H1 (cell line): ENCODE results near the gene MXD4. TPM values are rescaled to one million over a fixed set of nuclear protein-coding genes. Genes with fewer than 3 reads are reported as not detected.

Experiments
- CTCF ChIA-PET: fragments of 300-600 bp; sonication (Branson Sonifier 250); formaldehyde crosslinking; loops from one replicate; lab custom pipeline; 2021; ENCODE audit not compliant: partially characterized antibody; lab: Charles Lee
- POLR2A ChIA-PET: fragments of 300-600 bp; sonication (Branson Sonifier 250); formaldehyde crosslinking; loops from one replicate; lab custom pipeline; 2021; ENCODE audit warnings: inconsistent platforms; ENCODE audit not compliant: partially characterized antibody; lab: Charles Lee
- DNase-seq, 2 experiments: peaks; one replicate each; pipeline versions ENCODE4 v3.0.0 to v3.0.0-alpha.2; 2010 to 2022; ENCODE audit warnings: low spot score in 2 of 2, low read depth in 1 of 2, mixed read lengths in 1 of 2
- FAIRE-seq: peaks from 2 replicates; lab custom pipeline; 2011; peaks lifted over from hg19 to GRCh38; lab: Jason Lieb, UNC
- H2AFZ ChIP-seq: 2 replicates; pipeline ENCODE4 v1.8.1; 2012; ENCODE audit warnings: low read length, inconsistent platforms
- H2AK5ac ChIP-seq: 2 replicates; pipeline ENCODE4 v1.6.1; 2013; ENCODE audit warnings: low read depth, low read length
- H2BK120ac ChIP-seq: replicated peaks from 2 replicates; pipeline ENCODE3; 2013; ENCODE audit warnings: low read depth, low read length, inconsistent platforms
- H2BK12ac ChIP-seq: 2 replicates; pipeline ENCODE4 v1.6.1; 2013; ENCODE audit warnings: low read depth, low read length
- H2BK15ac ChIP-seq: 2 replicates; pipeline ENCODE4 v1.6.1; 2013; ENCODE audit warnings: low read length
- H2BK20ac ChIP-seq: 2 replicates; pipeline ENCODE4 v1.6.1; 2013; ENCODE audit warnings: low read length
- H2BK5ac ChIP-seq: 2 replicates; pipeline ENCODE4 v1.6.1; 2013; ENCODE audit warnings: low read depth, low read length
- H3K14ac ChIP-seq: 2 replicates; pipeline ENCODE4 v1.6.1; 2013; ENCODE audit warnings: inconsistent platforms; ENCODE audit not compliant: insufficient read length
- H3K18ac ChIP-seq: 2 replicates; pipeline ENCODE4 v1.6.1; 2013; ENCODE audit warnings: low read length; ENCODE audit errors: extremely low read depth
- H3K23ac ChIP-seq: 2 replicates; pipeline ENCODE4 v1.6.1; 2013; ENCODE audit warnings: inconsistent platforms; ENCODE audit not compliant: insufficient read length
- H3K23me2 ChIP-seq: 2 replicates; pipeline ENCODE4 v1.6.1; 2013; ENCODE audit warnings: low read depth, low read length
- H3K27ac ChIP-seq: 2 replicates; pipeline ENCODE4 v1.6.1; 2011; ENCODE audit warnings: low read depth, low read length, inconsistent platforms
- H3K27me3 ChIP-seq, 4 experiments: replicated peaks in 1 of 4; 1 replicate in 1 of 4; 2 replicates in 3 of 4; pipeline versions ENCODE4 v1.6.1 to v1.8.1; 2011 to 2013; ENCODE audit warnings: low read length in 3 of 4, mild to moderate bottlenecking in 3 of 4, inconsistent platforms in 2 of 4, mixed read lengths in 2 of 4, moderate library complexity in 1 of 4; ENCODE audit not compliant: control insufficient read depth in 3 of 4, insufficient read depth in 3 of 4; ENCODE audit errors: extremely low read depth in 1 of 4
- H3K36me3 ChIP-seq, 4 experiments: 2 replicates each; pipeline versions ENCODE4 v1.6.1 to v1.8.1; 2011 to 2013; ENCODE audit warnings: mild to moderate bottlenecking in 4 of 4, low read length in 3 of 4, moderate library complexity in 2 of 4, control low read depth in 1 of 4, inconsistent platforms in 1 of 4; ENCODE audit not compliant: insufficient read depth in 4 of 4, control insufficient read depth in 2 of 4
- H3K4ac ChIP-seq: replicated peaks from 2 replicates; pipeline ENCODE3; 2013; ENCODE audit warnings: low read length, low read depth, mixed read lengths, inconsistent platforms; ENCODE audit not compliant: insufficient read length
- H3K4me1 ChIP-seq, 4 experiments: replicated peaks in 1 of 4; 1 replicate in 1 of 4; 2 replicates in 3 of 4; pipeline versions ENCODE4 v1.6.1 to v1.8.1; 2011 to 2013; ENCODE audit warnings: low read length in 3 of 4, inconsistent platforms in 2 of 4, mixed read lengths in 1 of 4; ENCODE audit not compliant: insufficient read depth in 4 of 4, control insufficient read depth in 3 of 4
- H3K4me2 ChIP-seq, 2 experiments: 2 replicates each; pipeline versions ENCODE4 v1.6.1 to v1.8.1; 2011 to 2013; ENCODE audit warnings: low read depth in 2 of 2, low read length in 2 of 2, control low read depth in 1 of 2, inconsistent platforms in 1 of 2, mild to moderate bottlenecking in 1 of 2; ENCODE audit not compliant: insufficient read depth in 1 of 2
- H3K4me3 ChIP-seq, 4 experiments: fragments of 200-600, 300-600 bp in 1 of 4; sonication (generic), shearing (Covaris generic), sonication (Bioruptor Twin) in 1 of 4; 2 replicates each; pipeline versions ENCODE4 v1.5.1 to v1.8.1; 2011 to 2016; ENCODE audit warnings: low read length in 4 of 4, low read depth in 3 of 4, control low read depth in 2 of 4, inconsistent platforms in 2 of 4, mild to moderate bottlenecking in 2 of 4, mixed read lengths in 1 of 4, moderate library complexity in 1 of 4; ENCODE audit not compliant: insufficient read depth in 2 of 4; ENCODE audit errors: extremely low read depth in 1 of 4
- H3K56ac ChIP-seq: replicated peaks from 2 replicates; pipeline ENCODE3; 2013; ENCODE audit warnings: low read depth, mild to moderate bottlenecking, mixed read lengths, low read length, inconsistent platforms; ENCODE audit not compliant: insufficient read length
- H3K79me1 ChIP-seq: 2 replicates; pipeline ENCODE4 v1.6.1; 2013; ENCODE audit warnings: low read depth, low read length, control low read depth
- H3K79me2 ChIP-seq, 2 experiments: 2 replicates each; pipeline versions ENCODE4 v1.6.1 to v1.8.1; 2012 to 2013; ENCODE audit warnings: low read length in 2 of 2, mild to moderate bottlenecking in 2 of 2, inconsistent platforms in 1 of 2; ENCODE audit not compliant: insufficient read depth in 2 of 2, control insufficient read depth in 1 of 2
- H3K9ac ChIP-seq, 4 experiments: replicated peaks in 1 of 4; 1 replicate in 1 of 4; 2 replicates in 3 of 4; pipeline versions ENCODE4 v1.6.1 to v1.8.1; 2011 to 2013; ENCODE audit warnings: low read depth in 3 of 4, low read length in 3 of 4, control low read depth in 2 of 4, mild to moderate bottlenecking in 2 of 4, moderate library complexity in 2 of 4, inconsistent platforms in 1 of 4; ENCODE audit errors: extremely low read depth in 1 of 4
- H3K9me3 ChIP-seq, 2 experiments: 2 replicates each; pipeline versions ENCODE4 v1.6.1 to v1.8.1; 2012 to 2013; ENCODE audit warnings: mild to moderate bottlenecking in 2 of 2, moderate library complexity in 2 of 2, control low read depth in 1 of 2, inconsistent platforms in 1 of 2, low read depth in 1 of 2, low read length in 1 of 2, mixed read lengths in 1 of 2; ENCODE audit not compliant: insufficient read depth in 2 of 2
- H4K20me1 ChIP-seq, 2 experiments: replicated peaks in 1 of 2; 2 replicates each; pipeline versions ENCODE3 to v1.8.1; 2011 to 2013; ENCODE audit warnings: inconsistent platforms in 2 of 2, low read length in 2 of 2, mild to moderate bottlenecking in 1 of 2; ENCODE audit not compliant: insufficient read depth in 2 of 2, control insufficient read depth in 1 of 2
- H4K5ac ChIP-seq: 2 replicates; pipeline ENCODE4 v1.6.1; 2013; ENCODE audit warnings: low read length, low read depth, mixed read lengths, inconsistent platforms; ENCODE audit not compliant: insufficient read length
- H4K8ac ChIP-seq: 2 replicates; pipeline ENCODE4 v1.8.0; 2013; ENCODE audit warnings: mild to moderate bottlenecking, moderate library complexity, low read length, inconsistent platforms; ENCODE audit not compliant: insufficient read depth; ENCODE audit errors: extremely low read depth
- H4K91ac ChIP-seq: replicated peaks from 2 replicates; pipeline ENCODE3; 2013; ENCODE audit warnings: low read length, mixed read lengths, inconsistent platforms; ENCODE audit not compliant: insufficient read length
- ASH2L ChIP-seq: fragments of 200-600, 300-600 bp; sonication (generic); IDR thresholded peaks from one replicate; pipeline ENCODE4 v1.7.1; 2017; ENCODE audit warnings: low read length
- CEBPB ChIP-seq: IDR thresholded peaks from 2 replicates; pipeline ENCODE4 v1.6.1; 2012; ENCODE audit warnings: low read depth, low read length
- CREB1 ChIP-seq: IDR thresholded peaks from 2 replicates; pipeline ENCODE4 v1.6.1; 2012; ENCODE audit warnings: inconsistent platforms
- JUND ChIP-seq: IDR thresholded peaks from 2 replicates; pipeline ENCODE4 v1.6.1; 2011; ENCODE audit warnings: mild to moderate bottlenecking, improper control_type of control experiment, low read length
- KDM5A ChIP-seq: fragments of 200-600 bp; IDR thresholded peaks from 2 replicates; pipeline ENCODE4 v1.7.1; 2012; ENCODE audit warnings: mild to moderate bottlenecking, low read length, inconsistent platforms, mixed read lengths
- RFX5 ChIP-seq: IDR thresholded peaks from 2 replicates; pipeline ENCODE4 v1.6.1; 2011; ENCODE audit warnings: low read depth, low read length, improper control_type of control experiment, borderline replicate concordance
- SAP30 ChIP-seq: fragments of 300-600 bp; sonication (generic); IDR thresholded peaks from 2 replicates; pipeline ENCODE4 v1.7.1; 2012; ENCODE audit warnings: low read length, moderate library complexity, mild to moderate bottlenecking, inconsistent platforms; ENCODE audit not compliant: insufficient read depth, insufficient replicate concordance
- SUZ12 ChIP-seq: fragments of 200-600 bp; sonication (generic); IDR thresholded peaks from 2 replicates; pipeline ENCODE4 v1.6.1; 2012; ENCODE audit warnings: mild to moderate bottlenecking, inconsistent platforms, low read length, moderate library complexity, mixed read lengths
- TAF1 ChIP-seq: IDR thresholded peaks from 2 replicates; pipeline ENCODE4 v1.6.1; 2011; ENCODE audit warnings: mild to moderate bottlenecking, low read depth, low read length
- TEAD4 ChIP-seq: IDR thresholded peaks from 2 replicates; pipeline ENCODE4 v1.6.1; 2012; ENCODE audit warnings: low read depth, low read length, inconsistent platforms, mixed read lengths
- USF2 ChIP-seq: IDR thresholded peaks from 2 replicates; pipeline ENCODE4 v1.6.1; 2011; ENCODE audit warnings: low read length, improper control_type of control experiment
- WGBS, 2 experiments: shearing (Covaris generic) in 1 of 2; methylation state at CpG; one replicate each; pipeline versions ENCODE4 v1.1.6 to v1.1.7; 2013 to 2015; ENCODE audit warnings: low lambda C conversion rate in 2 of 2, mixed read lengths in 2 of 2, inconsistent platforms in 1 of 2, low coverage in 1 of 2, missing lambda C conversion rate in 1 of 2; ENCODE audit not compliant: insufficient replicate concordance in 2 of 2, insufficient coverage in 1 of 2, insufficient read length in 1 of 2; ENCODE audit errors: extremely low coverage in 1 of 2, missing lambda C conversion rate in 1 of 2; 5-methylcytosine and 5-hydroxymethylcytosine counted together
- polyA plus RNA-seq, 7 experiments: library from polyadenylated mRNA; depleted of rRNA in 3 of 7; stranded (reverse) in 5 of 7; unstranded in 2 of 7; fragments of >200 nt in 5 of 7; fragments of 200-250 nt in 2 of 7; gene quantifications; 1 replicate in 5 of 7; 2 replicates in 1 of 7; 4 replicates in 1 of 7; pipeline versions ENCODE4 v1.2.1 to v1.2.3, GENCODE V29; 2011 to 2013; ENCODE audit warnings: missing spikeins in 2 of 7, mixed read lengths in 2 of 7
- total RNA-seq: library from RNA; stranded (reverse); fragmentation: NEBNext Ultra II Directional; extraction: Animal tissue kit (Norgen Biotek cat#: 25700); gene quantifications from 2 replicates; pipeline ENCODE4 v1.2.1, GENCODE V29; 2021

Gene MXD4
- total and polyA plus RNA-seq, 2 of the 8 experiments (the other 6 are each of a cell fraction or from before 2014, with no cell fraction given), result 18.0 to 20.8 TPM

- Histone ChIP-seq H3K4me2 (peak overlapping the region; percentile 65 to 96), H2BK12ac (no peak overlapping the region), H3K23ac (no peak overlapping the region), H4K91ac (peak overlapping the region; percentile 10), H3K18ac (no peak overlapping the region; the same call in 1 of the 2 replicates), H2BK5ac (no peak overlapping the region), H3K27me3 (no peaks in the 10 kb centered on the region), H2BK15ac (no peak overlapping the region), H3K14ac (no peak overlapping the region), H3K79me1 (no peaks in the 10 kb centered on the region), H3K4me1 (peaks cover 0 to 9% (median 4%) of the 10 kb centered on the region in 4 experiments; a peak in 5 of 7 replicates), H3K23me2 (peaks cover 10% of the 10 kb centered on the region; the same call in 1 of the 2 replicates), H3K4me3 (peak overlapping the region; percentile 40 to 89 (median 56)), H2AFZ (peak overlapping the region; percentile 29; the same call in 1 of the 2 replicates), H2BK120ac (no peak overlapping the region), H3K36me3 (no peaks in the 10 kb centered on the region; a peak in 1 of 8 replicates), H4K5ac (peak overlapping the region; percentile 15), H3K9ac (no peak overlapping the region), H3K79me2 (no peaks in the 10 kb centered on the region), H4K8ac (peak overlapping the region; percentile 85; the same call in 1 of the 2 replicates), H3K9me3 (no peaks in the 10 kb centered on the region), H2AK5ac (no peak overlapping the region), H4K20me1 (peaks cover 0 to 6% of the 10 kb centered on the region in 2 experiments), H3K4ac (no peak overlapping the region), H3K56ac (no peak overlapping the region), H3K27ac (0 out of 2 replicates have a peak overlapping the region, but pooled peaks have one; percentile 7), H2BK20ac (no peak overlapping the region)
- FAIRE-seq, result no peak
- 5% methylated on average over 71 of the region's 98 CpGs; no CpG with 5 or more reads in 1 of the 2 experiments for WGBS, 2 experiments
- DNase-seq, result peak; percentile 97 to 98
- ChIA-PET CTCF (interaction anchor here (2.2 kb wide), 1 partner anchor 41 kb away, joined by 6 read pairs; no protein-coding TSS in a partner anchor), POLR2A (interaction anchor here (1.0 to 1.3 kb wide), 3 partner anchors 73 to 206 kb away, joined by 3 to 7 read pairs (median 3); partner anchors contain the start of gene RNF4)
- TF ChIP-seq USF2 (0 out of 2 replicates have a peak, but pooled peaks have one; percentile 41), CREB1 (peak; percentile 17; the same call in 1 of the 2 replicates), SAP30 (no peak), TAF1 (peak; percentile 65), TEAD4 (no peak), KDM5A (no peak), SUZ12 (no peak), JUND (no peak), RFX5 (peak; percentile 84), CEBPB (no peak), ASH2L (peak; percentile 26)
Observed at GRCh38 chr4:2262145-2262943, 435 bp upstream of the MXD4 start.
